ENCODE results near the gene ACTR5. TPM values are rescaled to one million over a fixed set of nuclear protein-coding genes. Genes with fewer than 3 reads are reported as not detected.

ACTR5 gene
- total RNA-seq, 1 experiment from 2014 or later, result 22.0 TPM

DNA sequence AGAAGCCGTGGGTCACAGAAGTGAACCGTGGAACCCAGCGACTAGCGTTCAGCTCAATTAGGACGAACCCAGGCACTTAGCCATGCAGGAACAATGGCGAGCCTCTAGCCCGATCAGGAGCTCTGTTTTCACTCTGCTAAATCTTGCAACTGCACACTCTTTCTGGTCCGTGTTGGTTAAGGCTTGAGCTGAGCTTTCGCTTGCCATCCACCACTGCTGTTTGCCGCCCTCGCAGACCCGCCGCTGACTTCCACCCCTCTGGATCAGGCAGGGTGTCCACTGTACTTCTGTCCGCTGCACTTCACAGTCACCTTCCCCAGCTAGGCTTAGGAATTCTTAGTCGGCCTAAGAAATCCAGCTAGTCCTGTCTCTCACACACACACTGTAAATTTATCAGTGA, 49.7 kb upstream of the ACTR5 start:
- H3K27me3 ChIP-seq (ENCODE audit: insufficient read depth, low read length), result peaks cover 68% of the 10 kb centered on the region
- RAD21 ChIA-PET (ENCODE audit: low non-redundant PET in 1 of 2, low total read pairs in 2 of 2, uncharacterized antibody in 2 of 2, unreplicated experiment in 2 of 2), result no interaction called here

More for the DNA sequence above, 49.7 kb upstream of the ACTR5 start:
- TF ChIP-seq ELF1 (IDR thresholded peaks at IDR 0.05; ENCODE audit: borderline replicate concordance, low read depth) (no peak), ZBTB33 (IDR thresholded peaks at IDR 0.05; ENCODE audit: extremely low read depth, insufficient replicate concordance, low read length) (no peak), TCF7L2 (IDR thresholded peaks at IDR 0.05; ENCODE audit: borderline replicate concordance, extremely low read depth, insufficient read depth, insufficient read length) (no peak), SRF (IDR thresholded peaks at IDR 0.05; ENCODE audit: low read depth) (no peak), CEBPB (IDR thresholded peaks at IDR 0.05; ENCODE audit: low read depth) (no peak), EZH2phosphoT487 (IDR thresholded peaks at IDR 0.05; ENCODE audit: borderline replicate concordance) (no peak), POLR2AphosphoS5 (IDR thresholded peaks at IDR 0.05; ENCODE audit: low read depth, low read length) (no peak), CTCF (IDR thresholded peaks at IDR 0.05 in 2 of 3, conservative IDR thresholded peaks at IDR 0.05 in 1 of 3; ENCODE audit: borderline replicate concordance in 1 of 3, insufficient read depth in 1 of 3, low read depth in 2 of 3, low read length in 2 of 3) (no peak), ZNF274 (IDR thresholded peaks at IDR 0.05; ENCODE audit: low read depth, low read length) (no peak)
- TF ChIP-seq, protein P1, sequence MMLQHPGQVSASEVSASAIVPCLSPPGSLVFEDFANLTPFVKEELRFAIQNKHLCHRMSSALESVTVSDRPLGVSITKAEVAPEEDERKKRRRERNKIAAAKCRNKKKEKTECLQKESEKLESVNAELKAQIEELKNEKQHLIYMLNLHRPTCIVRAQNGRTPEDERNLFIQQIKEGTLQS (IDR thresholded peaks at IDR 0.05), result no peak
- TF ChIP-seq, protein P2, sequence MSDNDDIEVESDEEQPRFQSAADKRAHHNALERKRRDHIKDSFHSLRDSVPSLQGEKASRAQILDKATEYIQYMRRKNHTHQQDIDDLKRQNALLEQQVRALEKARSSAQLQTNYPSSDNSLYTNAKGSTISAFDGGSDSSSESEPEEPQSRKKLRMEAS (IDR thresholded peaks at IDR 0.05), result no peak
- Histone ChIP-seq H3K9me2 (ENCODE audit: insufficient read depth) (no peaks in the 10 kb centered on the region), H3K9me3 (ENCODE audit: control insufficient read depth in 1 of 2, insufficient read depth in 1 of 2, low read depth in 1 of 2, low read length in 2 of 2) (no peaks in the 10 kb centered on the region), H3K4me2 (ENCODE audit: low read length) (no peak overlapping the region), H4K20me1 (ENCODE audit: insufficient read depth) (no peaks in the 10 kb centered on the region), H3K79me2 (ENCODE audit: insufficient read depth, low read length) (no peaks in the 10 kb centered on the region), H3K9ac (ENCODE audit: low read length) (no peak overlapping the region), H3K4me1 (ENCODE audit: control insufficient read depth in 1 of 2, insufficient read depth in 2 of 2, low read length in 2 of 2) (no peaks in the 10 kb centered on the region), H3K4me3 (replicated peaks in 1 of 2; ENCODE audit: low read depth in 1 of 2, low read length in 2 of 2) (no peak overlapping the region), H3K36me3 (ENCODE audit: control insufficient read depth in 1 of 2, insufficient read depth in 2 of 2, low read length in 2 of 2) (no peaks in the 10 kb centered on the region), H2AFZ (ENCODE audit: low read depth, low read length, poor library complexity, severe bottlenecking) (no peak overlapping the region), H3K27ac (ENCODE audit: low read depth, low read length) (no peak overlapping the region)
- DNase-seq (ENCODE audit: low read depth, low spot score) (no peak), ATAC-seq (no peak)
- CTCF ChIA-PET, result interaction anchor here (1.6 kb wide), 1 partner anchor 40 kb away, joined by 3 read pairs; no protein-coding TSS in a partner anchor
- BruUV-seq (replicated peaks), result no TSS peak
- POLR2A ChIA-PET, result no interaction called here
- intact Hi-C loops (cut with micrococcal nuclease), result no loop called here

Measured in HCT116 (cell line).